LNCaP clone FGC (cell line): ENCODE data around the gene RCOR2.

Experiments
- DNase-seq: peaks from one replicate; pipeline ENCODE4 v3.0.0-alpha.2; 2011; ENCODE audit warnings: low read depth
- H3K4me3 ChIP-seq: 2 replicates; pipeline ENCODE4 v1.5.1; 2011; ENCODE audit warnings: mild to moderate bottlenecking, low read depth, low read length, control low read depth
- TF ChIP-seq, protein P1 (sequence below): IDR thresholded peaks from 2 replicates; pipeline ENCODE4 v1.5.1; 2012; ENCODE audit warnings: mild to moderate bottlenecking; ENCODE audit not compliant: control insufficient read depth, insufficient read depth; ENCODE audit errors: extremely low read depth

Gene RCOR2

DNA sequence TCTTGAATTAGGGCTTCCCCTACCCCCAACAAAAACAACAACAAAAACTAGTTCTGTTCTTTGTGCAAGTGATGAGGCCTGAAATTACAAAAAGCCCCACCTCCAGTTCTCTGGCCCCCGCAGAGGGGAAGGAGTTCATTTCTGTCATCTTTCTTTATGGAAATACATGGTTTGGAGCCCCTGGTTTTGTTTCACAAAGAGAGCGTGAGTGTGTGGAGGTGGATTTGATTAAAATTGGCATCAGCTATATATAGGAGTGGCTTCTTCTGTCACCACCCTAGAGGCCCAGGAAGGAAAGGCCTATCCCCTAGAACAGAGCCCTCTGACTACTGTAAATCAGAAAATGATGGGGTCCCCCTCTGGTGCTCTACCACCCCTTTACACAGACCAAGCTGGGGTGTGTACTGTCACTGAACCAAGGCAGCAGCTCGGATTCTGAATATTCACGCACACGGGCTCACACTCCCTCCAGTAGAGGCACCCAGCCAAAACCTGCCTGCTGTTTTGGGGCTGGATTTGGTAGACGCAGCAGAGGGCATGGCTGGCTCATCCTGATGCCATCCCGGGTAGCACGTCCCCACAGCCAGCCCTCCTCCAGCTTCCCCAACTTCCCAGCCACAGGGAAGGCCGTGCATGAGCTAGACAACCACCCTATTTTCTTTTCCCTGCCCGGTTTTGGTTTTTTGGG, 19.4 kb downstream of the RCOR2 start:
- TF ChIP-seq, protein P1, sequence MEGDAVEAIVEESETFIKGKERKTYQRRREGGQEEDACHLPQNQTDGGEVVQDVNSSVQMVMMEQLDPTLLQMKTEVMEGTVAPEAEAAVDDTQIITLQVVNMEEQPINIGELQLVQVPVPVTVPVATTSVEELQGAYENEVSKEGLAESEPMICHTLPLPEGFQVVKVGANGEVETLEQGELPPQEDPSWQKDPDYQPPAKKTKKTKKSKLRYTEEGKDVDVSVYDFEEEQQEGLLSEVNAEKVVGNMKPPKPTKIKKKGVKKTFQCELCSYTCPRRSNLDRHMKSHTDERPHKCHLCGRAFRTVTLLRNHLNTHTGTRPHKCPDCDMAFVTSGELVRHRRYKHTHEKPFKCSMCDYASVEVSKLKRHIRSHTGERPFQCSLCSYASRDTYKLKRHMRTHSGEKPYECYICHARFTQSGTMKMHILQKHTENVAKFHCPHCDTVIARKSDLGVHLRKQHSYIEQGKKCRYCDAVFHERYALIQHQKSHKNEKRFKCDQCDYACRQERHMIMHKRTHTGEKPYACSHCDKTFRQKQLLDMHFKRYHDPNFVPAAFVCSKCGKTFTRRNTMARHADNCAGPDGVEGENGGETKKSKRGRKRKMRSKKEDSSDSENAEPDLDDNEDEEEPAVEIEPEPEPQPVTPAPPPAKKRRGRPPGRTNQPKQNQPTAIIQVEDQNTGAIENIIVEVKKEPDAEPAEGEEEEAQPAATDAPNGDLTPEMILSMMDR: no peak
- no peak overlapping the region for H3K4me3 ChIP-seq
- no peak for DNase-seq

DNA sequence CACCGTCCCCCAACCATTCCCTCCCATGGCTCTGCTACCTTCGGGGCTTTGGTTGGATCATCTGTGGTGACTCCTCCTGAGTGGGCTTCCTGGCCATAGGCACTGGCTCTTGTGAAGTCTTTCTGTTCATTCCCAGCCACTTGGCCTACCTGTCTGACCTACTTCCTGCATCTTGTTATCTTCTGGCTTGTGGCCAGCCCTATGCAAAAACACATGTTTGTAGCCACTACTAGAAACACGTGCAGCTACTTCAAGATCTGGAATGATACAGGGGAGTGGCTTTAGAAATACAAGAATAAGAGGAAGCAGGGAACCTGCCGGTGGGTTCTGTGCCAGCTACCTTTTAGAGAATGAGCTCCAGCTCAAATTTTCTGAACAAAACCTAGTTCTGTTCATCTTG, 20.9 kb downstream of the RCOR2 start:
- TF ChIP-seq, protein P1: no peak
- peak; percentile 51 for DNase-seq

DNA sequence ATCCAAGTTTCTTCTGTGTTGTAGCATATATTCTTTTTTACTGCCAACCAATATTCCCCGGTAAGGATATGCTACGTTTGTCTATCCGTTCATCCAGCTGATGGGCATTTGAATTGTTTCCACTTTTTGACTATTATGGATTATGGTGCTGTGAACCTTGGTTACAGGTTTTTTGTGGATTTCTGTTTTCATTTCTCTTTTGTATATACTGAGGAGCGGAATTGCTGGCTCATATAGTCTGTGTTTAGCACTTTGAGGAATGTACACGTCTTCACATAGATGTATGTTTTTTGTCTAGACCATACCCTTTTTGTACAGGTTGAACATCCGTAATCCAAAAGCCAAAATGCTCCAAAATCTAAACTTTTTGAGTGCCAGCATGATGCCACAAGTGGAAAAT, 23.6 kb downstream of the RCOR2 start:
- no peak overlapping the region for H3K4me3 ChIP-seq
- DNase-seq: no peak
- TF ChIP-seq, protein P1: no peak

More for the DNA sequence above, 20.9 kb downstream of the RCOR2 start:
- no peak overlapping the region for H3K4me3 ChIP-seq

DNA sequence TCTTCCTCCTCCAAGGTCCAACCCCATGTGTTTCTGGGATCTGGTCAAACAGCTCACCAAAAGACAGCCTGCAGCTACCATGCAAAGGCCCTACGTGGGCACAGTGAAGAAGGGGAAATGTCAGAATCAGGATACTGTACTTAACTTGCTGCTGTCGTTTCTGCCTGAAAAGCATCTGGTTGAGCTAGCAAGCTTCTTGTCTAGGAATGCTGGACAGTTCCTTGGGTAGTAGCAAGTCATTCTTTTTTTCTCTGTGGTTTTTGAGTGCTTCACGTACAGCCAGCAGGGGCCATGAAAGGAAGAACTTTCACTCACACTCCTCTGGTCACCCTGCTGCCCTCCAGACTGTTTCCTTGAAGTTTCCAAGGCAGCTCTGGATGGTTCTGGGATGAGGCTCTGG, 24.7 kb downstream of the RCOR2 start:
- H3K4me3 ChIP-seq: no peak overlapping the region
- DNase-seq: no peak
- TF ChIP-seq, protein P1: no peak

DNA sequence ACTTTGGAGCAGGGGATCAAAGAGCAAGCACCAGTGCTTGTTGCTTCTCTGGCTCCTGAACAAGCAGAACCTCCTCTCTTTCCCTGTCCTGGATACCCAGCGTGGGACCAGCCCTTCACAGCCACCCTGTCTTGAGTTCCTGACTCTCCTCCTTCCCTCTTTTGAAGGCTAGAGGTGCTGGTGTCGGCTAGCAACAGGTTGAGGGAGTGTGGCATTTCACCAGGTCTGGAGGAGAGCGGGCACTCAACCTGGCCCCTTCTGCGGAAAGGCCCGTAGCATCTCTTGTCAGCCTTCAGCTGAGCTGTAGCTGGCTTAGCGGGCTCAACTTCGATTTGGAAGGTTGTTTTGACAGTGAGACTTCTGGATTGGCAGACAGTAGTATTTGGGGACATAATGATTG, 26.6 kb downstream of the RCOR2 start:
- DNase-seq: no peak
- TF ChIP-seq, protein P1: no peak
- H3K4me3 ChIP-seq: no peak overlapping the region

DNA sequence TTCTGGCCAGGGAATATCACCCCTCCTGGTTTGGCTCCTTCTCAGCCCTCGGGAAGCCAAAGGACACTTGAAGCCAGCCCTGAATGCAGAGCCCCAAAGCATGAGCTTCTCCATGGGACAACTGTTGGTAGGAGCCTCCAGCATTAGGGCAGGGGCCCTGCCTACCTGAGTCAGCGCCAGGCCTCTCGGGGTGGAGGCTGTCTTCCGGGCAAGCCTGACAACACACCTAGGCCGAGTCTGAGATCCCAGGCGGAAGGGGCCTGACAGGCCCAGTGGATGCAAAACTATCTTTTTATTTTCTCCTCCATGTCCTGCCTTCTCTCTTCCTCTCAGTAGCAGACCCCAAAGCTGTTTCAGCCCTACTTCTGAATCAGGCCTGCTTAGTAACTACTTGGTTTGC, 27.6 kb downstream of the RCOR2 start:
- no peak overlapping the region; the same call in 1 of the 2 replicates for H3K4me3 ChIP-seq
- DNase-seq: no peak
- TF ChIP-seq, protein P1: no peak
